Prostate gland (tissue), 2 donors: ENCODE data around the gene TIE1.

Experiments
- CTCF ChIP-seq, 4 experiments: fragments of 200-600 bp in 2 of 4; fragments of 450-650 bp in 2 of 4; sonication (generic) in 2 of 4; IDR thresholded peaks; 1 replicate in 3 of 4; 2 replicates in 1 of 4; pipeline ENCODE4 v1.5.1; 2016 to 2019; ENCODE audit warnings: antibody characterized with exemption in 4 of 4, mild to moderate bottlenecking in 2 of 4, moderate library complexity in 2 of 4
- POLR2AphosphoS5 ChIP-seq: sonication (generic); formaldehyde crosslinking; IDR thresholded peaks from one replicate; pipeline ENCODE4 v1.6.1; 2017; ENCODE audit warnings: antibody characterized with exemption

GRCh38 chr1:43372172-43372571 lies 71.4 kb downstream of the TIE1 start:
- no peak for TF ChIP-seq CTCF (IDR thresholded peaks at IDR 0.05)
- TF ChIP-seq POLR2AphosphoS5, result no peak
